ENCODE data around the gene ABCA1. TPM values are rescaled to one million over a fixed set of nuclear protein-coding genes. Genes with fewer than 3 reads are reported as not detected.

The ABCA1 gene
- polyA plus RNA-seq, 3 donors = 2.0 to 5.1 (median 2.7) TPM

DNA sequence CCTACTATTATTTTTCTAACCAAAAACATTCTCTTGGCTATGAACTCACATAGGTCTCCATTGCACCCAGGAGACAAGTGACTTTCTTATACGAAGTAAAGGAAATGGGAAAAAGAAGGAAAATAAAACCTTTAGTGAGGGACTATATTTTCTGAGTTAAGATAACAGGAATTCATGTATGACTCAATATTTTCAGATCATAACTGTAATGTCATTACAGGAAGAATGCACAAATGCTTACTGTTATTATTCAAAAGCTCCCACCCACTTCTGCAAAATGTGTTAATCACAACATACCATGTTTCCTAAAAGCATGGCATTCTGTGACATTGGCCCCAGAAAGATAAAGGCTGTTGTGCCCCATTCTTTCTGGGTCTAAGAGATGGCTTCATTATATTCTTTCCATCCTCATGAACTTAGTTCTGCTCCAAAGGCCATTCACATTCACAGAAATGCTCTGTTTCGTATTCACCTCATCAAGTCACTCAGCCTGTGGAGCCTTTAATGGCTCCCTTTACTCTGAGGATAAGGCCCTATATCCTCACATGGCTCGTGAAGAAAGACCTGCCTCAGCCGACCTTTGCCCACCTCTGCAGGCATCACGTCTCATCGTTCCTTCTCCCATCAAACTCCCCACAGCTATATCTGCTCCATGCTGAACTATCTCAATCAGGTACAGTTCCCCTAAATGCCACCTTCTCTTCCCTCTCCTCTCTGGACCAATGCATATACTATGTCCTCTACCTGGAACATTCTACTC is 77.0 kb downstream of the ABCA1 start:
- Mint-ChIP-seq H3K9me3 (no peaks in the 10 kb centered on the region), H3K36me3 (peaks cover 33 to 51% of the 10 kb centered on the region in 2 donors), H3K4me3 (no peak overlapping the region), H3K4me1 (peaks cover 20% of the 10 kb centered on the region), H3K27me3 (ENCODE audit: low read depth in 3 of 3) (no peaks in the 10 kb centered on the region), H3K27ac (peak overlapping the region in 5 of 7 donors; percentile 49 to 77 (median 56))
- Histone ChIP-seq H3K9ac (ENCODE audit: insufficient read depth, low read length, poor library complexity, severe bottlenecking) (no peak overlapping the region), H2AFZ (ENCODE audit: insufficient read depth, low read depth, low read length, poor library complexity, severe bottlenecking) (no peak overlapping the region), H4K20me1 (ENCODE audit: insufficient read depth, low read length) (no peaks in the 10 kb centered on the region), H3K4me2 (replicated peaks; ENCODE audit: extremely low read depth, low read length, poor library complexity, severe bottlenecking) (peak overlapping the region; percentile 9), H3K4me3 (replicated peaks in 1 of 3; ENCODE audit: low read depth in 2 of 3, low read length in 3 of 3) (no peak overlapping the region), H3K36me3 (replicated peaks in 1 of 2; ENCODE audit: control insufficient read depth in 1 of 2, insufficient read depth in 2 of 2, low read length in 2 of 2) (peaks cover 16 to 30% of the 10 kb centered on the region in 2 donors), H3K27ac (ENCODE audit: low read depth in 1 of 2, low read length in 2 of 2) (peak overlapping the region in 1 of 2 donors; percentile 30), H3K9me3 (replicated peaks in 1 of 2; ENCODE audit: control insufficient read depth in 1 of 2, insufficient read depth in 1 of 2, low read length in 2 of 2) (no peaks in the 10 kb centered on the region), H3K27me3 (ENCODE audit: control insufficient read depth in 2 of 2, insufficient read depth in 2 of 2, low read length in 2 of 2) (no peaks in the 10 kb centered on the region), H3K4me1 (ENCODE audit: control insufficient read depth in 1 of 2, insufficient read depth in 2 of 2, low read length in 2 of 2) (peaks cover 12 to 16% of the 10 kb centered on the region in 2 donors), H3K79me2 (ENCODE audit: insufficient read depth, low read length) (no peaks in the 10 kb centered on the region)
- intact Hi-C loops (cut with micrococcal nuclease) = no loop called here
- TF ChIP-seq, protein P1, sequence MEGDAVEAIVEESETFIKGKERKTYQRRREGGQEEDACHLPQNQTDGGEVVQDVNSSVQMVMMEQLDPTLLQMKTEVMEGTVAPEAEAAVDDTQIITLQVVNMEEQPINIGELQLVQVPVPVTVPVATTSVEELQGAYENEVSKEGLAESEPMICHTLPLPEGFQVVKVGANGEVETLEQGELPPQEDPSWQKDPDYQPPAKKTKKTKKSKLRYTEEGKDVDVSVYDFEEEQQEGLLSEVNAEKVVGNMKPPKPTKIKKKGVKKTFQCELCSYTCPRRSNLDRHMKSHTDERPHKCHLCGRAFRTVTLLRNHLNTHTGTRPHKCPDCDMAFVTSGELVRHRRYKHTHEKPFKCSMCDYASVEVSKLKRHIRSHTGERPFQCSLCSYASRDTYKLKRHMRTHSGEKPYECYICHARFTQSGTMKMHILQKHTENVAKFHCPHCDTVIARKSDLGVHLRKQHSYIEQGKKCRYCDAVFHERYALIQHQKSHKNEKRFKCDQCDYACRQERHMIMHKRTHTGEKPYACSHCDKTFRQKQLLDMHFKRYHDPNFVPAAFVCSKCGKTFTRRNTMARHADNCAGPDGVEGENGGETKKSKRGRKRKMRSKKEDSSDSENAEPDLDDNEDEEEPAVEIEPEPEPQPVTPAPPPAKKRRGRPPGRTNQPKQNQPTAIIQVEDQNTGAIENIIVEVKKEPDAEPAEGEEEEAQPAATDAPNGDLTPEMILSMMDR (IDR thresholded peaks at IDR 0.05) = no peak
- WGBS (ENCODE audit: insufficient coverage) = 98% methylated on average over 5 of the region's 6 CpGs
- peak in 2 of 3 donors; percentile 58 to 61 for DNase-seq

DNA sequence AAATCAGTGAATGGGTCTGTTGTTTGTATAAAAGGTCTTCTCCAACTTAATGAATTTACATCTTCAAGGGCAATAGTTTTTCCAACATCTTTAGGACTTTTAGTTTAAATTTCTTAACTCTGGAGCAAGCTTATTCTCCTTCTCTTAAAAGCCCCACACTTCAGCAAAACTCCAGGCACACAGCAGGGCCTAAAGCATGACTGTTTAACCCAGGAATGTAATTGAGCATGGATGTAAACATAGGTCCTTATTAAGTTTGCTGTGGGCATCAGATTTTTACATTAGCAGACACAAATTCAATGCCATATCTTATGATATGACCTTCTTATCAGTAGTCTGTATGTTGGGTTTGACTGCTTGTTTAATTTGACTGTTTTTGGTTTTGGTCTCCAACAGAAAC is 78.9 kb downstream of the ABCA1 start:
- Mint-ChIP-seq H3K27me3 (ENCODE audit: low read depth in 3 of 3) (no peaks in the 10 kb centered on the region), H3K36me3 (peaks cover 24 to 44% of the 10 kb centered on the region in 2 donors), H3K27ac (no peak overlapping the region), H3K9me3 (no peaks in the 10 kb centered on the region), H3K4me3 (no peak overlapping the region), H3K4me1 (peaks cover 20% of the 10 kb centered on the region)
- peaks cover 15 to 24% of the 10 kb centered on the region in 2 donors for H3K36me3 ChIP-seq (replicated peaks in 1 of 2; ENCODE audit: control insufficient read depth in 1 of 2, insufficient read depth in 2 of 2, low read length in 2 of 2)
- TF ChIP-seq, protein P1 (IDR thresholded peaks at IDR 0.05) = no peak
- no peaks in the 10 kb centered on the region for H3K9me3 ChIP-seq (replicated peaks in 1 of 2; ENCODE audit: control insufficient read depth in 1 of 2, insufficient read depth in 1 of 2, low read length in 2 of 2)
- H3K4me1 ChIP-seq (ENCODE audit: control insufficient read depth in 1 of 2, insufficient read depth in 2 of 2, low read length in 2 of 2) = peaks cover 12 to 16% of the 10 kb centered on the region in 2 donors
- intact Hi-C loops (cut with micrococcal nuclease) = loop anchor here in 1 of 2 donors (5.0 kb wide), 1 partner anchor 38 kb away; no protein-coding TSS in a partner anchor
- DNase-seq = no peak
- no peak overlapping the region for H2AFZ ChIP-seq (ENCODE audit: insufficient read depth, low read depth, low read length, poor library complexity, severe bottlenecking)
- no peak overlapping the region for H3K27ac ChIP-seq (ENCODE audit: low read depth in 1 of 2, low read length in 2 of 2)
- no peak overlapping the region for H3K4me2 ChIP-seq (replicated peaks; ENCODE audit: extremely low read depth, low read length, poor library complexity, severe bottlenecking)
- H3K79me2 ChIP-seq (ENCODE audit: insufficient read depth, low read length) = no peaks in the 10 kb centered on the region
- no peak overlapping the region for H3K4me3 ChIP-seq (replicated peaks in 1 of 3; ENCODE audit: low read depth in 2 of 3, low read length in 3 of 3)
- H3K9ac ChIP-seq (ENCODE audit: insufficient read depth, low read length, poor library complexity, severe bottlenecking) = no peak overlapping the region
- H3K27me3 ChIP-seq (ENCODE audit: control insufficient read depth in 2 of 2, insufficient read depth in 2 of 2, low read length in 2 of 2) = no peaks in the 10 kb centered on the region
- H4K20me1 ChIP-seq (ENCODE audit: insufficient read depth, low read length) = no peaks in the 10 kb centered on the region

Data from CD14-positive monocyte (primary cell).